Choroid plexus epithelial cell (primary cell): Measurements from ENCODE around the gene MBP.

Experiments
- DNase-seq: peaks from one replicate; pipeline ENCODE4 v3.0.0-alpha.2; 2010; ENCODE audit warnings: low read depth
- H3K4me3 ChIP-seq: 2 replicates; pipeline ENCODE4 v1.5.1; 2011; ENCODE audit warnings: low read depth, mild to moderate bottlenecking, control low read depth, low read length, moderate library complexity
- TF ChIP-seq, protein P1 (sequence below): conservative IDR thresholded peaks from 2 replicates; pipeline ENCODE4 v1.5.1; 2011; ENCODE audit warnings: low read depth, mild to moderate bottlenecking, control low read depth, inconsistent platforms, low read length, moderate library complexity

Gene MBP

DNA sequence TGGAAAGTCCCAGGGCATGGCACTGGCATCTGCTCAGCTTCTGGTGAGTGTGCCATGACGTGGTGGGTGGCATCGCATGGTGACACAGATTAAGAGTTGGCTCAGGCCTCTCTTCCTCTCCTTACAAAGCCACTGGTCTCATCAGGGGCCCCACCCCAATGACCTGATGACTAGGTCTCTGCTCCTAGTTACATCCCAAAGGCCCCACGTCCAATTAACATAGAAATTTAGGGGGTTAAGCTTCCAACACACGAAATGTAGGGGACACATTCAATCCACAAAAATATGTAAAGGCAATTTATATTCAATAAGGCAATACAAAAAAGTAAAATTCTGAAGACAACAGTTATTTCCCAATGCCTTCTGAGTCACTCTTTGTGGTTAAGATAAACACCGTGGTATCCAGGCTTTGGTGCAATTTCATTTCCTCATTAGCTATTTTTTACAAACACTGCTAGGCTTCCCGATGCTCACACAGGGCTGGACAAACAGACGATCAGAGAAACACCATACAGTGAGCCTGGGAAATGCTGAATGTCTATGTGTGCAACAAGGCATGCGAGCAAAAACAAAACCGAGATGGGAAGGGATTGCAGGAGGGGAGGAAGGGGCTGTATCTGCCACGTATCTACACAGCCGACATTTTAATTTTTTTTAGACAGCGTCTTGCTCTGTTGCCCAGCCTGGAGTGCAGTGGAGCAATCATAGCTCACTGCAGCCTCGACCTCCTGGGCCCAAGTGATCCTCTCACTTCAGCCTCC, 67.2 kb downstream of the MBP start:
- DNase-seq = peak; percentile 99
- TF ChIP-seq, protein P1, sequence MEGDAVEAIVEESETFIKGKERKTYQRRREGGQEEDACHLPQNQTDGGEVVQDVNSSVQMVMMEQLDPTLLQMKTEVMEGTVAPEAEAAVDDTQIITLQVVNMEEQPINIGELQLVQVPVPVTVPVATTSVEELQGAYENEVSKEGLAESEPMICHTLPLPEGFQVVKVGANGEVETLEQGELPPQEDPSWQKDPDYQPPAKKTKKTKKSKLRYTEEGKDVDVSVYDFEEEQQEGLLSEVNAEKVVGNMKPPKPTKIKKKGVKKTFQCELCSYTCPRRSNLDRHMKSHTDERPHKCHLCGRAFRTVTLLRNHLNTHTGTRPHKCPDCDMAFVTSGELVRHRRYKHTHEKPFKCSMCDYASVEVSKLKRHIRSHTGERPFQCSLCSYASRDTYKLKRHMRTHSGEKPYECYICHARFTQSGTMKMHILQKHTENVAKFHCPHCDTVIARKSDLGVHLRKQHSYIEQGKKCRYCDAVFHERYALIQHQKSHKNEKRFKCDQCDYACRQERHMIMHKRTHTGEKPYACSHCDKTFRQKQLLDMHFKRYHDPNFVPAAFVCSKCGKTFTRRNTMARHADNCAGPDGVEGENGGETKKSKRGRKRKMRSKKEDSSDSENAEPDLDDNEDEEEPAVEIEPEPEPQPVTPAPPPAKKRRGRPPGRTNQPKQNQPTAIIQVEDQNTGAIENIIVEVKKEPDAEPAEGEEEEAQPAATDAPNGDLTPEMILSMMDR = no peak

DNA sequence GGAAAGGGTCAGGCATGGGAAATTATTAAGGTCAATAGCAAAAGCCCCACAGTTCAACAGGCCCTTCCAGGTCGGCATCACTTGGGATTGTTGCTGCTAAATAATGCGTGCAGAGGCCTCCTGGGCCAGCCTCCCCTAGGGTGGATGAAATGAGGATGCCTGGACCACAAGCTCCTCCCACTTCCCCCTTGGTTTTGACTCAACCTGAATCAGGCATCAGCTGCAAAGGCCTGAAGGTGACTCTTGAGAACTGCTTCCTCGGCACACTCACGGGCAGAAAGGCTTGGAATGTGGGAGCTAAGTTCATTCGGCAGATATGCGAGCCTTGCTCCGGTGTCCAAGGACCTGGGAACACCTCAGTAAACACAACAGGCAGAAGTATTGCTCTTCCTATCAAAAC, 69.3 kb downstream of the MBP start:
- peak; percentile 90 for DNase-seq
- TF ChIP-seq, protein P1 = no peak
- no peak overlapping the region for H3K4me3 ChIP-seq

More for the DNA sequence above, 67.2 kb downstream of the MBP start:
- H3K4me3 ChIP-seq = no peak overlapping the region

DNA sequence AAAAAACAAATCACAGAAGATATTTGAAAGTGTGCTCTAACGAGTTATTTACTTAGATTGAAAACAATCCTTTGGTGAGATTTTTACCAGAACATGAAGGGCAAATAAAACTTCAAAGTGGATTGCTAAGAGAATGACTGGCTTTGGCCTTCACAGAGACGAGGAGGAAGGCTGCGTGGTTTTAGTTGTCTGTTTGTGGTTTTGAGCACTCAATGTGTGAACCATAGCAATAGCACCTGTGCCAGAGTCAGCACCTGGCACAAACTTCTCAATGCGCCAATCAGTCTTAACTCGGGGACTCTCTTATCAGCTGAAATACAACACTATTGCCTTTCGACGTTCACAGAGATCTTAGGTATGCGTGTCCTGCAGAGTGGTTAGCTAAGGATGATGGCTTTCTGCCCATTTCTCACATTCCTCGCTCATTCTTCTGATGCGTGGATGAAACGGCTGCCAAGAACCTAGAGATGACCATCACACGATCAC, 70.0 kb downstream of the MBP start:
- TF ChIP-seq, protein P1 = no peak
- H3K4me3 ChIP-seq = no peak overlapping the region
- DNase-seq = peak; percentile 99

DNA sequence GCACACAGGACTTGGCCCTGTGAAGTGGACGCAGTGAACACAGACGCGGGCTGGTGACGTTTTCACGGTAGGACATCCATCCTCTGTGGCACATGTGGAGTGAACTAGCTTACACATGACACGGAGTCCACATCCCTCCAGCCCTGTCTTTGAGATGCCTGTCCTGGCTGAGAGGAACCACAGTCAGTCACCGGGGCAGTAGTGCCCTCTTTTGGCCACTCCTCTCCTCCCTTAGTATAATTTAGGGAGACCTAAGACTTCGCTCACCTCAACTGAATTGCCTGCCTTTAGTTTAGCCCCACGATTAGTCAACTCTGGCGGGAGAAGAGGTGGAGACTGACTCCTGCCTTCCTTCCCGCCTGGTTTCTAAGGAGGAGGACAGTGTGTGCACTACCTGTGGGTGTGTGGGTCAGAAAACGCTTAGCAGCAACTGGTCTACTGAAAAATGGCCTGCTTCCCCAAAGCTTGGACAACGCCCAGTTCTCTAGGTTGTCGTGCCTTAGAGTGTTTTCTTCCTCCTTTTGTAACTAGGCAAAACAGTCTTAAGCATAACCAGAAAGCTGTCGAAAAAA, 70.6 kb downstream of the MBP start:
- DNase-seq = peak; percentile 84
- no peak overlapping the region for H3K4me3 ChIP-seq
- TF ChIP-seq, protein P1 = peak; percentile 35

DNA sequence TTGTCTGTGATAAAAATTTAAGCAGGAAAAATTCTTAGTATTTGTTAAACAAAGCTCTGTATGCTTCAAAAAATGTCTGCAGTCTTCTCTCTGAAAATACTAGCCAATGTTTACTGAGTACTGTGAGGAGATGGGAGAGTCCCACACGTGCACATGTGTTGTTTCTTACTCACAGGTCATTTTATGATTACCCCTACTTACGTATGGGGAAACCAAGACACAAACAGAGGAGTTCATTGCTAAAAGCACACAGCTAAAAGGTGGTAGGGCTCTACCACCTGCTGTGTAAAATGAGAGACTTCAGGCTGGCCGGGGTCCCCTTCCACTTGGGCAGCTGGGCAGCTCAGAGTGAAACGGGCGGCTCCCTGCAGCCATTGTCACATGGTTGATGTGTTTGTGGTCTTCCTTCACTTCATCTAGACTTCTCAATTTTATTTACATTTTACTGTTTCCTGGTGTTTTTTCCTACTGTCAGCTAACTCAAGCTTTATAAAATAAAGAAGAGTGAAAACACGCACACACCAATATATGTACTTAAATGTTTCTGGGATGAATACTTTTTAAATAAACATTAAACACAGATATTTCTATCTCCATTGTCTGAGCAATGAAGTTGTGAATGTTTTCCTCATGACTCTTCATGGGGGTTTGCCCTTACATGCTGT, 71.2 kb downstream of the MBP start:
- no peak overlapping the region for H3K4me3 ChIP-seq
- DNase-seq = peak; percentile 83
- TF ChIP-seq, protein P1 = no peak

DNA sequence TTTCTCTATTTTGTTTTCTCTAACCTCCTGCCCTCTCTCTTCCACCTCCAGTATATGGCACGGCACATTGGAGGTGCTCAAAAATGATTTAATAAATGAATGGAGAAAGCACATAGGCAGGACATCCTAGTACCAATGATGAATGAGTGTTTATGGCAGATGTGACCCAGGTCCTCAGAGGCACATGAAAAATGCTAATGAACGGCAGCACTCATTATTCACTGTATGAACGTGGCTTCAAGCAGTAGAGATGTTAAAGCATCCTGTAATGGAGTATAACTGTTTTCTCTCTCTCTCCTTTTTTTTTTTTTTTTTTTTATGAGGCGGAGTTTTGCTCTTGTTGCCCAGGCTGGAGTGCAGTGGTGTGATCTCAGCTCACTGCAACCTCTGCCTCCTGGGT, 72.4 kb downstream of the MBP start:
- no peak overlapping the region for H3K4me3 ChIP-seq
- no peak for DNase-seq
- TF ChIP-seq, protein P1 = no peak
